Endothelial cell of umbilical vein (primary cell): ENCODE measurements around the gene SLC2A8. TPM values are rescaled to one million over a fixed set of nuclear protein-coding genes. Genes with fewer than 3 reads are reported as not detected.

Experiments
- BruUV-seq: library from RNA; stranded (reverse); fragments of 400-500 nt; replicated peaks from 2 replicates; lab custom pipeline; 2021; lab: Mats Ljungman, UMichigan
- CTCF ChIA-PET: fragments of 300-600, 350-600 bp; sonication (Branson Sonifier 250); formaldehyde crosslinking; loops from one replicate; lab custom pipeline; 2021; ENCODE audit warnings: antibody characterized with exemption, inconsistent platforms; lab: Charles Lee
- POLR2A ChIA-PET: fragments of 300-600, 350-600 bp; sonication (Branson Sonifier 250); formaldehyde crosslinking; loops from one replicate; lab custom pipeline; 2021; ENCODE audit warnings: antibody characterized with exemption, inconsistent platforms; lab: Charles Lee
- DNase-seq: peaks from one replicate; pipeline ENCODE4 v3.0.0-alpha.2; 2011; ENCODE audit warnings: low read depth, low spot score
- FAIRE-seq: peaks from 2 replicates; lab custom pipeline; 2011; peaks lifted over from hg19 to GRCh38; lab: Jason Lieb, UNC
- H2AFZ ChIP-seq: 2 replicates; pipeline ENCODE4 v1.6.0; 2012; ENCODE audit warnings: low read depth, low read length, control low read depth, inconsistent platforms
- H3K27ac ChIP-seq: 2 replicates; pipeline ENCODE4 v1.5.1; 2011; ENCODE audit warnings: low read depth, mild to moderate bottlenecking, control low read depth, low read length, moderate library complexity; ENCODE audit not compliant: insufficient read depth
- H3K27me3 ChIP-seq, 2 experiments: 2 replicates each; pipeline versions ENCODE4 v1.6.0 to v1.6.1; 2011; ENCODE audit warnings: low read length in 2 of 2, mixed read lengths in 1 of 2; ENCODE audit not compliant: control insufficient read depth in 2 of 2, insufficient read depth in 2 of 2
- H3K36me3 ChIP-seq, 2 experiments: 2 replicates in 1 of 2; 3 replicates in 1 of 2; pipeline ENCODE4 v1.5.1; 2011; ENCODE audit warnings: low read length in 2 of 2, mild to moderate bottlenecking in 1 of 2, moderate library complexity in 1 of 2; ENCODE audit not compliant: control insufficient read depth in 2 of 2, insufficient read depth in 2 of 2; ENCODE audit errors: extremely low read depth in 1 of 2
- H3K4me1 ChIP-seq: 3 replicates; pipeline ENCODE4 v1.5.1; 2011; ENCODE audit warnings: mild to moderate bottlenecking, low read length; ENCODE audit not compliant: control insufficient read depth, insufficient read depth; ENCODE audit errors: extremely low read depth
- H3K4me2 ChIP-seq: 2 replicates; pipeline ENCODE4 v1.6.1; 2011; ENCODE audit warnings: low read length, control low read depth, mixed read lengths; ENCODE audit not compliant: insufficient read depth
- H3K4me3 ChIP-seq, 3 experiments: fragments of 200-600 bp in 1 of 3; sonication (generic), shearing (Covaris generic) in 1 of 3; replicated peaks in 1 of 3; 2 replicates each; pipeline ENCODE4 v1.5.1; 2011 to 2016; ENCODE audit warnings: control low read depth in 3 of 3, low read length in 3 of 3, mild to moderate bottlenecking in 2 of 3, inconsistent platforms in 1 of 3, low read depth in 1 of 3, moderate library complexity in 1 of 3; ENCODE audit not compliant: insufficient read depth in 1 of 3
- H3K79me2 ChIP-seq: 2 replicates; pipeline ENCODE4 v1.6.0; 2012; ENCODE audit warnings: low read length, inconsistent platforms; ENCODE audit not compliant: control insufficient read depth, insufficient read depth
- H3K9ac ChIP-seq: replicated peaks from 2 replicates; pipeline ENCODE3; 2011; ENCODE audit warnings: low read length, control low read depth; ENCODE audit not compliant: insufficient read depth; ENCODE audit errors: extremely low read depth
- H3K9me1 ChIP-seq: replicated peaks from 3 replicates; pipeline ENCODE4 v1.6.0; 2011; ENCODE audit warnings: mild to moderate bottlenecking, low read length; ENCODE audit not compliant: control insufficient read depth, insufficient read depth; ENCODE audit errors: extremely low read depth
- H3K9me3 ChIP-seq: replicated peaks from 2 replicates; pipeline ENCODE4 v1.5.1; 2012; ENCODE audit warnings: low read length, inconsistent platforms; ENCODE audit not compliant: control insufficient read depth, insufficient read depth
- H4K20me1 ChIP-seq: replicated peaks from 2 replicates; pipeline ENCODE3; 2011; ENCODE audit warnings: mild to moderate bottlenecking, low read length; ENCODE audit not compliant: control insufficient read depth, insufficient read depth; ENCODE audit errors: extremely low read depth
- CTCF ChIP-seq, 2 donors: IDR thresholded peaks; 1 replicate in 1 of 2; 2 replicates in 1 of 2; pipeline ENCODE4 v1.5.1; 2011; ENCODE audit warnings: low read length in 2 of 2, mild to moderate bottlenecking in 2 of 2, moderate library complexity in 2 of 2, control low read depth in 1 of 2, inconsistent platforms in 1 of 2, low read depth in 1 of 2; ENCODE audit not compliant: insufficient read depth in 1 of 2; ENCODE audit errors: extremely low read depth in 1 of 2
- EZH2 ChIP-seq: IDR thresholded peaks from 2 replicates; pipeline ENCODE4 v1.6.1; 2012; ENCODE audit warnings: borderline replicate concordance, low read depth, mild to moderate bottlenecking, moderate library complexity, low read length, inconsistent platforms; ENCODE audit not compliant: severe bottlenecking
- FOS ChIP-seq: IDR thresholded peaks from 2 replicates; pipeline ENCODE4 v1.6.1; 2011; ENCODE audit warnings: mild to moderate bottlenecking, low read length, moderate library complexity, borderline replicate concordance; ENCODE audit not compliant: insufficient read depth
- GATA2 ChIP-seq: IDR thresholded peaks from 2 replicates; pipeline ENCODE4 v1.7.0; 2011; ENCODE audit warnings: low read depth, mild to moderate bottlenecking, moderate library complexity, mixed read lengths, low read length; ENCODE audit not compliant: insufficient read length, insufficient read depth
- JUN ChIP-seq: IDR thresholded peaks from 2 replicates; pipeline ENCODE4 v1.6.1; 2011; ENCODE audit warnings: borderline replicate concordance, low read depth; ENCODE audit not compliant: insufficient read length, insufficient read depth
- MAX ChIP-seq: IDR thresholded peaks from 2 replicates; pipeline ENCODE4 v1.6.1; 2011; ENCODE audit not compliant: insufficient read depth, insufficient read length
- MYC ChIP-seq: IDR thresholded peaks from one replicate; pipeline ENCODE4 v1.6.1; 2011; ENCODE audit warnings: mild to moderate bottlenecking, low read depth, low read length
- POLR2A ChIP-seq: IDR thresholded peaks from 2 replicates; pipeline ENCODE4 v1.6.1; 2012; ENCODE audit warnings: low read depth, mild to moderate bottlenecking, control low read depth, low read length
- POLR2AphosphoS5 ChIP-seq: IDR thresholded peaks from 2 replicates; pipeline ENCODE4 v1.6.1; 2012; ENCODE audit warnings: low read depth, mild to moderate bottlenecking, control low read depth, low read length, moderate library complexity; ENCODE audit not compliant: insufficient read depth
- dilution Hi-C: fragments of 300-500 bp; cut with MboI; formaldehyde crosslinking; loops from one replicate; pipeline ENCODE4 v1.15.0; 2019; ENCODE audit warnings: low sequenced_read_pairs; ENCODE audit not compliant: extremely low pct_ligation_motif_present
- intact Hi-C: fragments of 100-400 bp; cut with micrococcal nuclease; formaldehyde crosslinking; loops from one replicate; pipeline ENCODE4 v1.10.0; 2022
- polyA plus RNA-seq, 4 experiments: library from polyadenylated mRNA; depleted of rRNA in 3 of 4; stranded (reverse) in 3 of 4; unstranded in 1 of 4; fragments of >200 nt; gene quantifications; 2 replicates each; pipeline versions ENCODE4 v1.2.1 to v1.2.3, GENCODE V29; 2011 to 2012; ENCODE audit warnings: missing spikeins in 1 of 4
- total RNA-seq: library from RNA; stranded (reverse); gene quantifications from 2 replicates; pipeline ENCODE4 v1.2.3, GENCODE V29; 2021

SLC2A8 gene
- total and polyA plus RNA-seq, 2 donors (not counting 3 experiments of a cell fraction or from before 2014, with no cell fraction given): 19.3 to 26.1 TPM

GRCh38 chr9:127421057-127421456 is 24.1 kb downstream of the SLC2A8 start:
- FAIRE-seq: no peak
- CTCF ChIA-PET: interaction anchor here (0.8 kb wide), 1 partner anchor 16 kb away, joined by 3 read pairs; no protein-coding TSS in a partner anchor

GRCh38 chr9:127422133-127422782 is 25.3 kb downstream of the SLC2A8 start:
- H3K4me3 ChIP-seq: no peak overlapping the region
- intact Hi-C loops: no loop called here
- no peak overlapping the region for H2AFZ ChIP-seq
- H3K4me2 ChIP-seq: no peak overlapping the region
- no peaks in the 10 kb centered on the region for H4K20me1 ChIP-seq
- BruUV-seq: no TSS peak
- no peaks in the 10 kb centered on the region for H3K27me3 ChIP-seq
- no peaks in the 10 kb centered on the region for H3K9me3 ChIP-seq
- ChIA-PET POLR2A (no interaction called here), CTCF (no interaction called here)
- H3K79me2 ChIP-seq: peaks cover 30% of the 10 kb centered on the region
- FAIRE-seq: no peak
- no peak overlapping the region for H3K27ac ChIP-seq
- H3K9me1 ChIP-seq: no peaks in the 10 kb centered on the region
- H3K36me3 ChIP-seq: no peaks in the 10 kb centered on the region
- peaks cover 25% of the 10 kb centered on the region for H3K4me1 ChIP-seq
- no peak overlapping the region for H3K9ac ChIP-seq
- dilution Hi-C loops: no loop called here
- no peak for TF ChIP-seq FOS
- TF ChIP-seq CTCF (IDR thresholded peaks at IDR 0.05; ENCODE audit: extremely low read depth in 1 of 2, insufficient read depth in 1 of 2, low read depth in 1 of 2, low read length in 2 of 2): no peak
- TF ChIP-seq POLR2AphosphoS5: no peak
- no peak for TF ChIP-seq POLR2A
- TF ChIP-seq JUN: no peak
- no peak for TF ChIP-seq MAX
- TF ChIP-seq GATA2: no peak
- TF ChIP-seq EZH2: no peak
- TF ChIP-seq MYC: no peak
- no peak for DNase-seq

More at GRCh38 chr9:127421057-127421456, 24.1 kb downstream of the SLC2A8 start:
- no peaks in the 10 kb centered on the region for H3K36me3 ChIP-seq
- POLR2A ChIA-PET: interaction anchor here (0.6 to 0.7 kb wide), 2 partner anchors 14 to 27 kb away, joined by 3 to 5 read pairs; no protein-coding TSS in a partner anchor
- peaks cover 22% of the 10 kb centered on the region for H3K79me2 ChIP-seq
- H3K9ac ChIP-seq: no peak overlapping the region
- no peaks in the 10 kb centered on the region for H3K27me3 ChIP-seq
- H3K4me2 ChIP-seq: no peak overlapping the region
- no peak for TF ChIP-seq POLR2AphosphoS5
- dilution Hi-C loops: no loop called here
- H3K27ac ChIP-seq: no peak overlapping the region
- no peaks in the 10 kb centered on the region for H4K20me1 ChIP-seq
- H3K4me3 ChIP-seq: no peak overlapping the region
- intact Hi-C loops: no loop called here
- no peaks in the 10 kb centered on the region for H3K9me1 ChIP-seq
- H2AFZ ChIP-seq: no peak overlapping the region
- no peak for DNase-seq
- BruUV-seq: no TSS peak
- no peaks in the 10 kb centered on the region for H3K9me3 ChIP-seq
- peaks cover 25% of the 10 kb centered on the region for H3K4me1 ChIP-seq
